K562 (cell line): ENCODE data around the gene GJA4. TPM values are rescaled to one million over a fixed set of nuclear protein-coding genes. Genes with fewer than 3 reads are reported as not detected.

Experiments used
- FOXJ3 ChIP-seq: sonication (generic); formaldehyde crosslinking; IDR thresholded peaks from 2 replicates; pipeline ENCODE4 v1.4.0; 2020; ENCODE audit warnings: mild to moderate bottlenecking, missing genetic modification reagents
- FOXP4 ChIP-seq: sonication (generic); formaldehyde crosslinking; IDR thresholded peaks from 2 replicates; pipeline ENCODE4 v1.8.0; 2022; ENCODE audit warnings: mild to moderate bottlenecking, missing genetic modification reagents, borderline replicate concordance
- IRF1 ChIP-seq: sonication (generic); formaldehyde crosslinking; IDR thresholded peaks from 2 replicates; pipeline ENCODE4 v1.8.0; 2022; ENCODE audit warnings: missing genetic modification reagents, mild to moderate bottlenecking, borderline replicate concordance
- SAFB ChIP-seq: fragments of 200-400 bp; formaldehyde crosslinking; IDR thresholded peaks from 2 replicates; pipeline ENCODE4 v1.6.1; 2017; ENCODE audit warnings: low read depth, low read length, borderline replicate concordance
- TAF15 ChIP-seq: fragments of 200-400 bp; formaldehyde crosslinking; IDR thresholded peaks from 2 replicates; pipeline ENCODE4 v1.6.1; 2017; ENCODE audit warnings: mild to moderate bottlenecking, low read depth, low read length, moderate library complexity
- ZFP36 ChIP-seq: fragments of 150-350 bp; IDR thresholded peaks from 2 replicates; pipeline ENCODE4 v1.6.1; 2018; ENCODE audit warnings: low read length, low read depth; ENCODE audit not compliant: partially characterized antibody
- ZFPM2 ChIP-seq: fragments of 250-450 bp; sonication (Bioruptor Pico); IDR thresholded peaks from 2 replicates; pipeline ENCODE4 v1.5.1; 2022; ENCODE audit warnings: mild to moderate bottlenecking
- ZNF347 ChIP-seq: fragments of 450-650 bp; formaldehyde crosslinking; IDR thresholded peaks from 2 replicates; pipeline ENCODE4 v1.4.0; 2020; ENCODE audit warnings: low read depth, mild to moderate bottlenecking, moderate library complexity
- ZNF639 ChIP-seq, 2 experiments: fragments of 200-800 bp in 1 of 2; sonication (Bioruptor generic) in 1 of 2; sonication (generic) in 1 of 2; formaldehyde crosslinking in 1 of 2; IDR thresholded peaks in 1 of 2; conservative IDR thresholded peaks in 1 of 2; 2 replicates each; pipeline versions ENCODE4 v1.5.0 to v1.6.1; 2016 to 2020; ENCODE audit warnings: missing compliant biosample characterization in 1 of 2, missing genetic modification characterization in 1 of 2, missing genetic modification reagents in 1 of 2
- ZNF75A ChIP-seq: fragments of 450-650 bp; formaldehyde crosslinking; IDR thresholded peaks from 2 replicates; pipeline ENCODE4 v1.4.0; 2020; ENCODE audit warnings: mild to moderate bottlenecking
- polyA plus RNA-seq, 8 experiments: library from polyadenylated mRNA; depleted of rRNA in 4 of 8; stranded (reverse) in 5 of 8; unstranded in 3 of 8; fragments of >200 nt; fragmentation: Nextera tagmentation in 2 of 8; fragmentation: Illumina TruSeq in 1 of 8; extraction: Ambion mirVana in 2 of 8; extraction: Trizol in 1 of 8; gene quantifications; 2 replicates each; pipeline versions ENCODE4 v1.2.1 to v1.2.3, GENCODE V29; 2011 to 2014; ENCODE audit warnings: inconsistent platforms in 1 of 8, missing spikeins in 1 of 8
- total RNA-seq, 7 experiments: library from RNA; depleted of rRNA in 6 of 7; stranded (reverse); fragments of >200 nt in 6 of 7; fragmentation: Illumina TruSeq in 2 of 7; extraction: Trizol in 2 of 7; gene quantifications; 2 replicates each; pipeline versions ENCODE4 v1.2.1 to v1.2.3, GENCODE V29; 2011 to 2021; ENCODE audit warnings: low replicate concordance in 1 of 7

Gene GJA4
- total and polyA plus RNA-seq, 9 of the 15 experiments (the other 6 are each of a cell fraction or from before 2014, with no cell fraction given) = 0.16 to 0.24 TPM; not detected in 7

GRCh38 chr1:34780528-34780927 lies 12.3 kb upstream of the GJA4 start (continued):
- TF ChIP-seq ZNF347 (CRISPR knock-in tag) (no peak), FOXP4 (CRISPR knock-in tag) (no peak), FOXJ3 (no peak), ZFP36 (no peak), ZFPM2 (CRISPR knock-in tag) (no peak), ZNF639 (CRISPR knock-in tag; conservative IDR thresholded peaks at IDR 0.05 in 1 of 2, IDR thresholded peaks at IDR 0.05 in 1 of 2) (no peak), ZNF75A (CRISPR knock-in tag) (no peak), IRF1 (CRISPR knock-in tag) (no peak), SAFB (no peak), TAF15 (no peak)
